ENCODE results near the gene ASB9. TPM values are rescaled to one million over a fixed set of nuclear protein-coding genes. Genes with fewer than 3 reads are reported as not detected.

ASB9 gene
- polyA plus RNA-seq, 1 donor from 2014 or later, result not detected

DNA sequence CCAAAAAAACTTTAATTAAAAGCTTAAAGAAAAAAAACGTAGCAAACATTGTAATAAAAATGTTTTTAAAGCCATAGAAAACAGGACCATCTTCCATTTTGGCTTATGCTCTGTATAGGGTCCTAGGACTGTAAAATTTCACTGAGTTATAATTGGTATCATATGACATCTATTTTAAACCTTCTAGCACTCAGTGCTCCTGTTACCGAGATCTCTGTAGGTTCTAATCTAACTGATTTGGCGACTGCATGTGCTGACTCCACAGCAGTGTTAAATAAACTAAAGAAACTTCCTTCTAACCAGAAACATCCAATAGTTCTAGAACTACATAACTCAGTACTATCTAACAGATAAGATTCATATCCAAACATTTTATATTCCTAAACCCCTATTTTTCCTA is 45.6 kb upstream of the ASB9 start, which contains the start of gene ASB11:
Gene ASB11, minus strand, starts transcription at position 132 of the 400 bp plus-strand sequence. Its CDS starts 35 bp downstream, at position 97.
- Histone ChIP-seq H3K4me3 (ENCODE audit: low read length) (no peak within 1 kb of the TSS), H3K9ac (ENCODE audit: low read length) (no peak within 1 kb of the TSS), H4K20me1 (ENCODE audit: insufficient read depth) (no peaks in the 10 kb centered on the region), H3K79me2 (replicated peaks; ENCODE audit: insufficient read depth, low read length) (no peaks in the 10 kb centered on the region), H2AFZ (ENCODE audit: low read depth, low read length) (no peak within 1 kb of the TSS), H3K9me3 (ENCODE audit: low read length) (no peaks in the 10 kb centered on the region), H3K27ac (ENCODE audit: low read length) (no peak within 1 kb of the TSS), H3K36me3 (ENCODE audit: insufficient read depth, low read length) (no peaks in the 10 kb centered on the region), H3K27me3 (ENCODE audit: insufficient read depth, low read depth, low read length) (no peaks in the 10 kb centered on the region), H3K4me2 (ENCODE audit: low read length) (no peak within 1 kb of the TSS), H3K9me2 (ENCODE audit: insufficient read depth, low read length) (no peaks in the 10 kb centered on the region), H3F3A (ENCODE audit: insufficient read depth, low read length, poor library complexity, severe bottlenecking) (no peaks in the 10 kb centered on the region)
- TF ChIP-seq SMC3 (conservative IDR thresholded peaks at IDR 0.05; ENCODE audit: poor library complexity) (no peak), EP300 (conservative IDR thresholded peaks at IDR 0.05; ENCODE audit: poor library complexity, severe bottlenecking) (no peak), RAD21 (conservative IDR thresholded peaks at IDR 0.05) (no peak), POLR2AphosphoS5 (IDR thresholded peaks at IDR 0.05) (no peak)
- TF ChIP-seq, protein P1, sequence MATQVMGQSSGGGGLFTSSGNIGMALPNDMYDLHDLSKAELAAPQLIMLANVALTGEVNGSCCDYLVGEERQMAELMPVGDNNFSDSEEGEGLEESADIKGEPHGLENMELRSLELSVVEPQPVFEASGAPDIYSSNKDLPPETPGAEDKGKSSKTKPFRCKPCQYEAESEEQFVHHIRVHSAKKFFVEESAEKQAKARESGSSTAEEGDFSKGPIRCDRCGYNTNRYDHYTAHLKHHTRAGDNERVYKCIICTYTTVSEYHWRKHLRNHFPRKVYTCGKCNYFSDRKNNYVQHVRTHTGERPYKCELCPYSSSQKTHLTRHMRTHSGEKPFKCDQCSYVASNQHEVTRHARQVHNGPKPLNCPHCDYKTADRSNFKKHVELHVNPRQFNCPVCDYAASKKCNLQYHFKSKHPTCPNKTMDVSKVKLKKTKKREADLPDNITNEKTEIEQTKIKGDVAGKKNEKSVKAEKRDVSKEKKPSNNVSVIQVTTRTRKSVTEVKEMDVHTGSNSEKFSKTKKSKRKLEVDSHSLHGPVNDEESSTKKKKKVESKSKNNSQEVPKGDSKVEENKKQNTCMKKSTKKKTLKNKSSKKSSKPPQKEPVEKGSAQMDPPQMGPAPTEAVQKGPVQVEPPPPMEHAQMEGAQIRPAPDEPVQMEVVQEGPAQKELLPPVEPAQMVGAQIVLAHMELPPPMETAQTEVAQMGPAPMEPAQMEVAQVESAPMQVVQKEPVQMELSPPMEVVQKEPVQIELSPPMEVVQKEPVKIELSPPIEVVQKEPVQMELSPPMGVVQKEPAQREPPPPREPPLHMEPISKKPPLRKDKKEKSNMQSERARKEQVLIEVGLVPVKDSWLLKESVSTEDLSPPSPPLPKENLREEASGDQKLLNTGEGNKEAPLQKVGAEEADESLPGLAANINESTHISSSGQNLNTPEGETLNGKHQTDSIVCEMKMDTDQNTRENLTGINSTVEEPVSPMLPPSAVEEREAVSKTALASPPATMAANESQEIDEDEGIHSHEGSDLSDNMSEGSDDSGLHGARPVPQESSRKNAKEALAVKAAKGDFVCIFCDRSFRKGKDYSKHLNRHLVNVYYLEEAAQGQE (IDR thresholded peaks at IDR 0.05; ENCODE audit: borderline replicate concordance), result no peak

DNA sequence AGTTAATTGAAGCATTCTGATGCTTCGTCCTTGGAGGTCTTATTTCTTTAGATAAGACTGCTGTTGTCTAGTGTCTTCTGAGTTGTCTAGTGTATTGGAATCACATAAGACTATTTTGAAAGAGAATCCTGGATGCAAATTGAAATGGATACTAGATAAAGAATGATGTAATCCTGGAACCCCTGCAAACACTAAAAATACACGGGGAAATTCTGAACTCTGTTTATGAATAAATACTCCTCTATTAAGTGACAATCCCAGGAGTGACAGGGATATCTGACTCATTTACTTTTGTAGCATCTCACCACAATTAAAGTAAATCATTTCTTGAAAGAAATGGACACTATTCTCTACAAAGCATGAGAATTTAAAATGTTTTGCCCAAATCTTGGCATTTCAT is 44.6 kb upstream of the ASB9 start:
- no peak for TF ChIP-seq EZH2 (IDR thresholded peaks at IDR 0.05; ENCODE audit: borderline replicate concordance, insufficient read depth, low read length, poor library complexity, severe bottlenecking)
- TF ChIP-seq EP300 (conservative IDR thresholded peaks at IDR 0.05; ENCODE audit: poor library complexity, severe bottlenecking), result no peak
- no peak for TF ChIP-seq MXI1 (conservative IDR thresholded peaks at IDR 0.05; ENCODE audit: poor library complexity, severe bottlenecking)
- no peak for TF ChIP-seq TAF1 (IDR thresholded peaks at IDR 0.05; ENCODE audit: low read depth)
- no peak overlapping the region for H3K4me2 ChIP-seq (ENCODE audit: low read length)
- H3K27me3 ChIP-seq (ENCODE audit: insufficient read depth, low read depth, low read length), result no peaks in the 10 kb centered on the region
- H3K79me2 ChIP-seq (replicated peaks; ENCODE audit: insufficient read depth, low read length), result no peaks in the 10 kb centered on the region
- H3K4me3 ChIP-seq (ENCODE audit: low read length), result no peak overlapping the region
- H2AFZ ChIP-seq (ENCODE audit: low read depth, low read length), result no peak overlapping the region
- H3K27ac ChIP-seq (ENCODE audit: low read length), result no peak overlapping the region
- no peaks in the 10 kb centered on the region for H3F3A ChIP-seq (ENCODE audit: insufficient read depth, low read length, poor library complexity, severe bottlenecking)
- H3K9me3 ChIP-seq (ENCODE audit: low read length), result no peaks in the 10 kb centered on the region
- H3K9me2 ChIP-seq (ENCODE audit: insufficient read depth, low read length), result no peaks in the 10 kb centered on the region
- H4K20me1 ChIP-seq (ENCODE audit: insufficient read depth), result no peaks in the 10 kb centered on the region
- H3K36me3 ChIP-seq (ENCODE audit: insufficient read depth, low read length), result no peaks in the 10 kb centered on the region
- no peak overlapping the region for H3K9ac ChIP-seq (ENCODE audit: low read length)

- H3K9me3 ChIP-seq (ENCODE audit: low read length), result no peaks in the 10 kb centered on the region
- no peaks in the 10 kb centered on the region for H3K36me3 ChIP-seq (ENCODE audit: insufficient read depth, low read length)
- H3K27me3 ChIP-seq (ENCODE audit: insufficient read depth, low read depth, low read length), result no peaks in the 10 kb centered on the region
- H3K27ac ChIP-seq (ENCODE audit: low read length), result no peak overlapping the region
- no peak overlapping the region for H2AFZ ChIP-seq (ENCODE audit: low read depth, low read length)
- H4K20me1 ChIP-seq (ENCODE audit: insufficient read depth), result no peaks in the 10 kb centered on the region
- no peaks in the 10 kb centered on the region for H3K79me2 ChIP-seq (replicated peaks; ENCODE audit: insufficient read depth, low read length)
- no peaks in the 10 kb centered on the region for H3F3A ChIP-seq (ENCODE audit: insufficient read depth, low read length, poor library complexity, severe bottlenecking)
- no peak overlapping the region for H3K4me3 ChIP-seq (ENCODE audit: low read length)
- H3K9ac ChIP-seq (ENCODE audit: low read length), result no peak overlapping the region
- H3K9me2 ChIP-seq (ENCODE audit: insufficient read depth, low read length), result no peaks in the 10 kb centered on the region
- H3K4me2 ChIP-seq (ENCODE audit: low read length), result no peak overlapping the region
- no peak for TF ChIP-seq RAD21 (conservative IDR thresholded peaks at IDR 0.05)
- no peak for TF ChIP-seq EP300 (conservative IDR thresholded peaks at IDR 0.05; ENCODE audit: poor library complexity, severe bottlenecking)
- no peak for TF ChIP-seq MXI1 (conservative IDR thresholded peaks at IDR 0.05; ENCODE audit: poor library complexity, severe bottlenecking)
- TF ChIP-seq, protein P1 (IDR thresholded peaks at IDR 0.05; ENCODE audit: borderline replicate concordance), result no peak
- TF ChIP-seq POLR2AphosphoS5 (IDR thresholded peaks at IDR 0.05), result no peak
- no peak for TF ChIP-seq EZH2 (IDR thresholded peaks at IDR 0.05; ENCODE audit: borderline replicate concordance, insufficient read depth, low read length, poor library complexity, severe bottlenecking)
- TF ChIP-seq, protein P2, sequence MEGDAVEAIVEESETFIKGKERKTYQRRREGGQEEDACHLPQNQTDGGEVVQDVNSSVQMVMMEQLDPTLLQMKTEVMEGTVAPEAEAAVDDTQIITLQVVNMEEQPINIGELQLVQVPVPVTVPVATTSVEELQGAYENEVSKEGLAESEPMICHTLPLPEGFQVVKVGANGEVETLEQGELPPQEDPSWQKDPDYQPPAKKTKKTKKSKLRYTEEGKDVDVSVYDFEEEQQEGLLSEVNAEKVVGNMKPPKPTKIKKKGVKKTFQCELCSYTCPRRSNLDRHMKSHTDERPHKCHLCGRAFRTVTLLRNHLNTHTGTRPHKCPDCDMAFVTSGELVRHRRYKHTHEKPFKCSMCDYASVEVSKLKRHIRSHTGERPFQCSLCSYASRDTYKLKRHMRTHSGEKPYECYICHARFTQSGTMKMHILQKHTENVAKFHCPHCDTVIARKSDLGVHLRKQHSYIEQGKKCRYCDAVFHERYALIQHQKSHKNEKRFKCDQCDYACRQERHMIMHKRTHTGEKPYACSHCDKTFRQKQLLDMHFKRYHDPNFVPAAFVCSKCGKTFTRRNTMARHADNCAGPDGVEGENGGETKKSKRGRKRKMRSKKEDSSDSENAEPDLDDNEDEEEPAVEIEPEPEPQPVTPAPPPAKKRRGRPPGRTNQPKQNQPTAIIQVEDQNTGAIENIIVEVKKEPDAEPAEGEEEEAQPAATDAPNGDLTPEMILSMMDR (IDR thresholded peaks at IDR 0.05; ENCODE audit: poor library complexity, severe bottlenecking), result no peak
Observed at GRCh38 chrX:15311119-15311518, 41.2 kb upstream of the ASB9 start.

Data from neural cell (in vitro differentiated cells).